Lung (tissue), 12 donors: ENCODE results near the gene PDE8A. TPM values are rescaled to one million over a fixed set of nuclear protein-coding genes. Genes with fewer than 3 reads are reported as not detected.

Experiments
- ATAC-seq: fragments of 200-7000 bp; cut with Tn5 transposase; one replicate; pipeline ENCODE4 v1.9.1; 2020; ENCODE audit warnings: moderate number of reproducible peaks; ENCODE audit not compliant: insufficient read depth, low FRiP score
- DNase-seq, 3 donors: peaks; one replicate each; pipeline ENCODE4 v3.0.0-alpha.2; 2013 to 2017
- H3K27ac ChIP-seq, 2 donors: one replicate each; pipeline ENCODE4 v1.5.1; 2013; ENCODE audit warnings: mild to moderate bottlenecking in 2 of 2, moderate library complexity in 2 of 2, control low read depth in 1 of 2, inconsistent platforms in 1 of 2, low read depth in 1 of 2, low read length in 1 of 2
- H3K27me3 ChIP-seq, 3 donors: one replicate each; pipeline ENCODE4 v1.5.1; 2013; ENCODE audit warnings: low read length in 2 of 3; ENCODE audit not compliant: control insufficient read depth in 3 of 3, insufficient read depth in 3 of 3
- H3K36me3 ChIP-seq, 4 donors: one replicate each; pipeline ENCODE4 v1.5.1; 2013; ENCODE audit warnings: low read length in 4 of 4, mild to moderate bottlenecking in 1 of 4, moderate library complexity in 1 of 4; ENCODE audit not compliant: control insufficient read depth in 4 of 4, insufficient read depth in 4 of 4
- H3K4me1 ChIP-seq, 5 donors: one replicate each; pipeline ENCODE4 v1.5.1; 2013; ENCODE audit warnings: low read length in 5 of 5, mild to moderate bottlenecking in 2 of 5, moderate library complexity in 1 of 5; ENCODE audit not compliant: control insufficient read depth in 5 of 5, insufficient read depth in 5 of 5
- H3K4me3 ChIP-seq: one replicate; pipeline ENCODE4 v1.5.1; 2013; ENCODE audit warnings: mild to moderate bottlenecking, control low read depth, moderate library complexity
- H3K9ac ChIP-seq, 2 donors: one replicate each; pipeline ENCODE4 v1.5.1; 2013; ENCODE audit warnings: low read length in 2 of 2, control low read depth in 1 of 2; ENCODE audit not compliant: insufficient read depth in 1 of 2
- H3K9me3 ChIP-seq, 4 donors: one replicate each; pipeline ENCODE4 v1.5.1; 2013; ENCODE audit warnings: low read length in 3 of 4, mild to moderate bottlenecking in 1 of 4, moderate library complexity in 1 of 4; ENCODE audit not compliant: control insufficient read depth in 4 of 4, insufficient read depth in 3 of 4
- WGBS, 2 donors: extraction: QIAGEN DNeasy Blood & Tissue Kit; methylation state at CpG; one replicate each; pipeline ENCODE4 v1.1.7; 2013; 5-methylcytosine and 5-hydroxymethylcytosine counted together
- polyA plus RNA-seq, 2 donors: library from polyadenylated mRNA; stranded (reverse); fragments of 200-250 nt; gene quantifications; one replicate each; pipeline ENCODE4 v1.2.1, GENCODE V29; 2013
- total RNA-seq, 2 donors: library from RNA; depleted of rRNA in 1 of 2; stranded (reverse); fragments of >200 nt in 1 of 2; gene quantifications; one replicate each; pipeline ENCODE4 v1.2.1, GENCODE V29; 2014 to 2021
- TF ChIP-seq, protein P1 (sequence below): IDR thresholded peaks from 2 replicates; pipeline ENCODE4 v1.5.1; 2012; ENCODE audit warnings: mild to moderate bottlenecking; ENCODE audit errors: control extremely low read depth, extremely low read depth
- donor health status: control.
- donor health status: control.
- donor health status: Bipolar disorder and iron deficiency.
- donor health status: healthy.
- donor health status: DM: yes; HTN: yes; CAD: no.

PDE8A gene
- total and polyA plus RNA-seq, 4 donors: 13.7 to 87.7 (median 33.5) TPM

DNA sequence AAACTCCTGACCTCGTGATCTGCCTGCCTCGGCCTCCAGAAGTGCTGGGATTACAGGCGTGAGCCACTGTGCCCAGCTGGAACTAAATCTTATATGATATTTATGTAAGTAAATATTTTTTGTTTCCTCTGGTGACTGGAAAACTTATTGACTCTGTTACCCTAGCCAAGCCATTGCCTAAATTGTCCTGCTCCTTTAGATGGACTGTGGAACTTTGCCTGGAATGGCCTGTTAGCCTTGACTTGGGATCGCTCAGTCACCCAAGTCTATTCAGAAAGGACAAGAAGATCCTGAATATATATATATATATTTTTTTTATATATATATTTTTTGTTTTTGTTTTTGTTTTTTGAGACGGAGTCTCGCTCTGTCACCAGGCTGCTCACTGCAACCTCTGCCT is 113.9 kb downstream of the PDE8A start:
- peaks cover 10 to 19% (median 15%) of the 10 kb centered on the region in 4 donors for H3K36me3 ChIP-seq
- H3K9ac ChIP-seq: no peak overlapping the region
- DNase-seq: no peak
- TF ChIP-seq, protein P1, sequence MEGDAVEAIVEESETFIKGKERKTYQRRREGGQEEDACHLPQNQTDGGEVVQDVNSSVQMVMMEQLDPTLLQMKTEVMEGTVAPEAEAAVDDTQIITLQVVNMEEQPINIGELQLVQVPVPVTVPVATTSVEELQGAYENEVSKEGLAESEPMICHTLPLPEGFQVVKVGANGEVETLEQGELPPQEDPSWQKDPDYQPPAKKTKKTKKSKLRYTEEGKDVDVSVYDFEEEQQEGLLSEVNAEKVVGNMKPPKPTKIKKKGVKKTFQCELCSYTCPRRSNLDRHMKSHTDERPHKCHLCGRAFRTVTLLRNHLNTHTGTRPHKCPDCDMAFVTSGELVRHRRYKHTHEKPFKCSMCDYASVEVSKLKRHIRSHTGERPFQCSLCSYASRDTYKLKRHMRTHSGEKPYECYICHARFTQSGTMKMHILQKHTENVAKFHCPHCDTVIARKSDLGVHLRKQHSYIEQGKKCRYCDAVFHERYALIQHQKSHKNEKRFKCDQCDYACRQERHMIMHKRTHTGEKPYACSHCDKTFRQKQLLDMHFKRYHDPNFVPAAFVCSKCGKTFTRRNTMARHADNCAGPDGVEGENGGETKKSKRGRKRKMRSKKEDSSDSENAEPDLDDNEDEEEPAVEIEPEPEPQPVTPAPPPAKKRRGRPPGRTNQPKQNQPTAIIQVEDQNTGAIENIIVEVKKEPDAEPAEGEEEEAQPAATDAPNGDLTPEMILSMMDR: no peak
- no peak overlapping the region for H3K27ac ChIP-seq
- ATAC-seq: no peak
- WGBS, 2 donors: 82 to 98% methylated on average over 6 of the region's 6 CpGs
- H3K4me1 ChIP-seq: peaks cover 0 to 6% (median 0%) of the 10 kb centered on the region in 5 donors
- no peak overlapping the region for H3K4me3 ChIP-seq
- no peaks in the 10 kb centered on the region for H3K27me3 ChIP-seq
- H3K9me3 ChIP-seq: peaks cover 0 to 1% (median 0%) of the 10 kb centered on the region in 4 donors

DNA sequence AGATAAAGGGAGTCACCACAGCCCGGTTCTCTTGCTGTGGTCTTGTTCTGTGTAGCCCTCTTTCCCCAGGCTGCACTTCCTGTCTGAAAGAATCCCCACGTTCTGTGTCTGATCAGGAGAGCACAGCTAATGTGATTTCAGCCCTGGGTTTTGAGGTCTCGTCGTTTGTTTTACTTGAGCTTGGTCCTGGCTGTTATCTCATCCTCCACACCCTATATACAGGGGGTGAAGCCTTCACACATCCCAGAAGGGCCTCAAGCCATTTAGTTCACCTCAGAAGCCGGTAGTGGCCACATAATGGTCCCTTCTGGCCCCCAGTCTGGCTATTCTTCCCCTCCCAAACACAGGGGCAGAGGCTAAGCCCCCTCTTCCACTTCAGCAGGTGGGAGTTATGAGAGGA is 115.6 kb downstream of the PDE8A start:
- Histone ChIP-seq H3K4me3 (no peak overlapping the region), H3K27ac (peak overlapping the region in 1 of 2 donors; percentile 75), H3K9me3 (no peaks in the 10 kb centered on the region), H3K9ac (peak overlapping the region in 1 of 2 donors; percentile 4), H3K36me3 (peaks cover 4 to 14% (median 8%) of the 10 kb centered on the region in 4 donors), H3K27me3 (no peaks in the 10 kb centered on the region), H3K4me1 (peaks cover 0 to 6% (median 0%) of the 10 kb centered on the region in 5 donors)
- DNase-seq (no peak), ATAC-seq (no peak)
- TF ChIP-seq, protein P1: no peak
- 86% methylated on average over 5 of the region's 5 CpGs for WGBS, 2 donors

DNA sequence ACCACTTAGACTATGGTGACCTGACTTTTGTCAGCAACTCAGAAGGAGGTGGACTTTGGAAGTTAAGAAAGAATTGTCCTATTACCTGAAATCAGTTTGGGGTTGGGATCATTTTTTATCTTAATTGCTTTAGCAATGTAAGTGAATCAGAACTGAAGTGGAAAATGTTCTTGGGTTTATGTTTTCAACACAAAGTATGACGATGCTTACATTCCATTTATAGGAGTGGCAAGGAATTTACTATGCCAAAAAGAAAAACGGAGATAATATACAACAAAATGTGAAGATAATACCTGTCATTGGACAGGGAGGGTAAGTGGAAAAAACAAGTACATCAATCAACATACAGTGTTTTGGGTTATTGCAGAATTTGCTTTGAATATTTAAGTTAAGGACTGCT is 116.1 kb downstream of the PDE8A start:
- no peak for ATAC-seq
- peaks cover 0 to 10% (median 6%) of the 10 kb centered on the region in 4 donors for H3K36me3 ChIP-seq
- 76 to 90% methylated on average over 2 of the region's 2 CpGs for WGBS, 2 donors

More for the DNA sequence above, 116.1 kb downstream of the PDE8A start:
- TF ChIP-seq, protein P1: no peak
- Histone ChIP-seq H3K9ac (no peak overlapping the region), H3K27ac (peak overlapping the region in 1 of 2 donors; percentile 75), H3K9me3 (no peaks in the 10 kb centered on the region), H3K4me1 (peaks cover 0 to 6% (median 0%) of the 10 kb centered on the region in 5 donors), H3K4me3 (no peak overlapping the region), H3K27me3 (no peaks in the 10 kb centered on the region)
- no peak for DNase-seq
